K562 (cell line): Measurements from ENCODE around the gene ZEB2. TPM values are rescaled to one million over a fixed set of nuclear protein-coding genes. Genes with fewer than 3 reads are reported as not detected.

Experiments
- ATAC-seq: fragments of 200-7000 bp; cut with Tn5 transposase; 3 replicates; pipeline ENCODE4 v1.9.1; 2020; ENCODE audit warnings: moderate library complexity
- BruUV-seq: library from RNA; stranded (reverse); fragments of 400-500 nt; replicated peaks from 2 replicates; lab custom pipeline; 2021; lab: Mats Ljungman, UMichigan
- CTCF ChIA-PET: fragments of 300-600 bp; formaldehyde crosslinking; extraction: SDS; loops from one replicate; lab custom pipeline; 2021; ENCODE audit warnings: low intra/inter-chr PET ratio; lab: Yijun Ruan, JAX
- POLR2A ChIA-PET: fragments of 300-600, 350-650 bp; sonication (Branson Sonifier 250); formaldehyde crosslinking; extraction: SDS; loops from one replicate; lab custom pipeline; 2021; ENCODE audit warnings: antibody characterized with exemption, inconsistent platforms; lab: Yijun Ruan, JAX
- DNase-seq, 4 experiments: peaks; one replicate each; pipeline versions ENCODE4 v3.0.0 to v3.0.0-alpha.2; 2011 to 2018; ENCODE audit warnings: low spot score in 3 of 4, mixed read lengths in 3 of 4; ENCODE audit errors: extremely low read depth in 1 of 4
- FAIRE-seq: peaks from 2 replicates; lab custom pipeline; 2011; peaks lifted over from hg19 to GRCh38; lab: Jason Lieb, UNC
- H2AFZ ChIP-seq: 2 replicates; pipeline ENCODE4 v1.6.0; 2011; ENCODE audit warnings: low read depth, low read length, control low read depth, inconsistent platforms
- H3K27ac ChIP-seq: fragments of 200-600 bp; 3 replicates; pipeline ENCODE4 v1.8.0; 2011; ENCODE audit warnings: low read depth, mild to moderate bottlenecking, control low read depth, inconsistent platforms, low read length, moderate library complexity, mixed read lengths; ENCODE audit errors: extremely low read depth
- H3K27me3 ChIP-seq, 2 experiments: fragments of 300-600 bp in 1 of 2; 2 replicates in 1 of 2; 3 replicates in 1 of 2; pipeline versions ENCODE4 v1.6.0 to v1.8.0; 2011; ENCODE audit warnings: inconsistent platforms in 2 of 2, low read length in 2 of 2, mild to moderate bottlenecking in 1 of 2, mixed read lengths in 1 of 2, moderate library complexity in 1 of 2; ENCODE audit not compliant: control insufficient read depth in 2 of 2, insufficient read depth in 2 of 2
- H3K36me3 ChIP-seq: fragments of 300-600 bp; 3 replicates; pipeline ENCODE4 v1.8.0; 2011; ENCODE audit warnings: mild to moderate bottlenecking, low read length, inconsistent platforms; ENCODE audit not compliant: control insufficient read depth, insufficient read depth
- H3K4me1 ChIP-seq, 2 experiments: fragments of 200-600 bp in 1 of 2; replicated peaks in 1 of 2; 2 replicates in 1 of 2; 3 replicates in 1 of 2; pipeline versions ENCODE4 v1.5.1 to v1.8.0; 2011; ENCODE audit warnings: inconsistent platforms in 2 of 2, low read length in 2 of 2, mild to moderate bottlenecking in 1 of 2, mixed read lengths in 1 of 2, moderate library complexity in 1 of 2; ENCODE audit not compliant: control insufficient read depth in 2 of 2, insufficient read depth in 2 of 2
- H3K4me2 ChIP-seq: 2 replicates; pipeline ENCODE4 v1.6.1; 2011; ENCODE audit warnings: low read length, control low read depth, inconsistent platforms, mixed read lengths; ENCODE audit not compliant: insufficient read depth
- H3K4me3 ChIP-seq: fragments of 200-600 bp; sonication (generic), shearing (Covaris generic); 2 replicates; pipeline ENCODE4 v1.5.1; 2016; ENCODE audit warnings: control low read depth, inconsistent platforms
- H3K79me2 ChIP-seq: fragments of 200-600 bp; 3 replicates; pipeline ENCODE4 v1.8.0; 2011; ENCODE audit warnings: low read length, inconsistent platforms; ENCODE audit not compliant: control insufficient read depth, insufficient read depth
- H3K9ac ChIP-seq, 2 experiments: 2 replicates each; pipeline versions ENCODE4 v1.6.0 to v1.6.1; 2011; ENCODE audit warnings: low read depth in 2 of 2, low read length in 2 of 2, control low read depth in 1 of 2, inconsistent platforms in 1 of 2, mild to moderate bottlenecking in 1 of 2, mixed read lengths in 1 of 2; ENCODE audit not compliant: insufficient read depth in 1 of 2
- H3K9me1 ChIP-seq: one replicate; pipeline ENCODE4 v1.6.0; 2011; ENCODE audit warnings: inconsistent platforms, mild to moderate bottlenecking, low read length, moderate library complexity; ENCODE audit not compliant: control insufficient read depth, insufficient read depth
- H3K9me3 ChIP-seq: replicated peaks from 2 replicates; pipeline ENCODE4 v1.5.1; 2011; ENCODE audit warnings: low read depth, low read length, inconsistent platforms; ENCODE audit not compliant: control insufficient read depth, insufficient read depth
- H4K20me1 ChIP-seq: replicated peaks from 2 replicates; pipeline ENCODE4 v1.6.1; 2011; ENCODE audit warnings: low read length, inconsistent platforms, mixed read lengths; ENCODE audit not compliant: control insufficient read depth, insufficient read depth
- C11orf30 ChIP-seq: fragments of 450-650 bp; IDR thresholded peaks from 2 replicates; pipeline ENCODE4 v1.6.1; 2016; ENCODE audit warnings: low read depth, mild to moderate bottlenecking
- CBFA2T3 ChIP-seq: fragments of 450-650 bp; IDR thresholded peaks from 2 replicates; pipeline ENCODE4 v1.6.1; 2017
- NUFIP1 ChIP-seq: fragments of 450-650 bp; IDR thresholded peaks from 2 replicates; pipeline ENCODE4 v1.6.1; 2018; ENCODE audit not compliant: partially characterized antibody
- TOE1 ChIP-seq, 2 experiments: fragments of 450-650 bp in 1 of 2; sonication (generic) in 1 of 2; formaldehyde crosslinking in 1 of 2; IDR thresholded peaks; 2 replicates each; pipeline versions ENCODE4 v1.7.1 to v1.8.0; 2016 to 2022; ENCODE audit warnings: borderline replicate concordance in 2 of 2, mild to moderate bottlenecking in 2 of 2, antibody characterized with exemption in 1 of 2, inconsistent platforms in 1 of 2, low read depth in 1 of 2, missing genetic modification reagents in 1 of 2, moderate library complexity in 1 of 2
- ZBTB33 ChIP-seq: sonication (generic); formaldehyde crosslinking; IDR thresholded peaks from 2 replicates; pipeline ENCODE4 v1.8.1; 2023; ENCODE audit warnings: mild to moderate bottlenecking, missing genetic modification reagents
- ZNF316 ChIP-seq: fragments of 450-650 bp; IDR thresholded peaks from 2 replicates; pipeline ENCODE4 v1.6.1; 2016
- ZNF445 ChIP-seq: fragments of 250-450 bp; sonication (Bioruptor Pico); IDR thresholded peaks from 2 replicates; pipeline ENCODE4 v1.4.0; 2020; ENCODE audit warnings: low read depth, mild to moderate bottlenecking, moderate library complexity
- ZNF592 ChIP-seq: fragments of 450-650 bp; IDR thresholded peaks from 2 replicates; pipeline ENCODE4 v1.6.1; 2017; ENCODE audit warnings: antibody characterized with exemption, mild to moderate bottlenecking
- WGBS: fragments of 100-300 bp; shearing (Covaris generic); methylation state at CpG from one replicate; pipeline ENCODE4 v1.1.6; 2016; ENCODE audit warnings: low coverage, mixed read lengths; ENCODE audit not compliant: insufficient coverage; ENCODE audit errors: missing lambda C conversion rate; 5-methylcytosine and 5-hydroxymethylcytosine counted together
- in situ Hi-C: fragments of 300-500 bp; cut with MboI; formaldehyde crosslinking; loops from 4 replicates; pipeline ENCODE4 v1.15.0; 2018; ENCODE audit warnings: inconsistent platforms, mixed read lengths
- intact Hi-C: fragments of 100-400 bp; cut with micrococcal nuclease; formaldehyde crosslinking; loops from 2 replicates; pipeline ENCODE4 v1.14.2; 2022
- polyA plus RNA-seq, 8 experiments: library from polyadenylated mRNA; depleted of rRNA in 4 of 8; stranded (reverse) in 5 of 8; unstranded in 3 of 8; fragments of >200 nt; fragmentation: Nextera tagmentation in 2 of 8; fragmentation: Illumina TruSeq in 1 of 8; extraction: Ambion mirVana in 2 of 8; extraction: Trizol in 1 of 8; gene quantifications; 2 replicates each; pipeline versions ENCODE4 v1.2.1 to v1.2.3, GENCODE V29; 2011 to 2014; ENCODE audit warnings: inconsistent platforms in 1 of 8, missing spikeins in 1 of 8
- total RNA-seq, 7 experiments: library from RNA; depleted of rRNA in 6 of 7; stranded (reverse); fragments of >200 nt in 6 of 7; fragmentation: Illumina TruSeq in 2 of 7; extraction: Trizol in 2 of 7; gene quantifications; 2 replicates each; pipeline versions ENCODE4 v1.2.1 to v1.2.3, GENCODE V29; 2011 to 2021; ENCODE audit warnings: low replicate concordance in 1 of 7

Gene ZEB2
- total and polyA plus RNA-seq, 9 of the 15 experiments (the other 6 are each of a cell fraction or from before 2014, with no cell fraction given) = 15.1 to 113 (median 72.3) TPM

- 70% methylated on average over 10 of the region's 10 CpGs for WGBS
Measured at GRCh38 chr2:144489315-144489916, 30.5 kb downstream of the ZEB2 start.

More at GRCh38 chr2:144489315-144489916, 30.5 kb downstream of the ZEB2 start:
- H3K4me1 ChIP-seq = peaks cover 4 to 17% of the 10 kb centered on the region in 2 experiments; a peak in 4 of 5 replicates
- POLR2A ChIA-PET = no interaction called here
- no peak for ATAC-seq
- BruUV-seq = no TSS peak
- peak; percentile 56 for FAIRE-seq
- H3K4me2 ChIP-seq = no peak overlapping the region
- CTCF ChIA-PET = no interaction called here
- TF ChIP-seq NUFIP1 = no peak
- TF ChIP-seq ZNF316 = peak; percentile 54
- no peak for TF ChIP-seq TOE1 (IDR thresholded peaks at IDR 0.05; ENCODE audit: borderline replicate concordance)
- no peak for TF ChIP-seq TOE1 (CRISPR knock-in tag; IDR thresholded peaks at IDR 0.05; ENCODE audit: borderline replicate concordance, low read depth)
- no peak for TF ChIP-seq ZNF592
- TF ChIP-seq ZNF445 (CRISPR knock-in tag) = no peak
- 0 out of 2 replicates have a peak, but pooled peaks have one; percentile 10 for TF ChIP-seq CBFA2T3
- TF ChIP-seq C11orf30 = peak; percentile 63
- no peak for TF ChIP-seq ZBTB33 (CRISPR knock-in tag)
- peaks cover 93% of the 10 kb centered on the region for H3K36me3 ChIP-seq
- H3K27ac ChIP-seq = peak overlapping the region; percentile 12; the same call in 1 of the 3 replicates
- DNase-seq = no peak
- intact Hi-C loops = no loop called here
- peaks cover 18% of the 10 kb centered on the region for H4K20me1 ChIP-seq
- peaks cover 98% of the 10 kb centered on the region for H3K79me2 ChIP-seq
- peaks cover 2% of the 10 kb centered on the region for H3K9me1 ChIP-seq
- in situ Hi-C loops = no loop called here
- H3K27me3 ChIP-seq = no peaks in the 10 kb centered on the region
- no peaks in the 10 kb centered on the region for H3K9me3 ChIP-seq
- H3K9ac ChIP-seq = no peak overlapping the region
- H2AFZ ChIP-seq = no peak overlapping the region
- no peak overlapping the region for H3K4me3 ChIP-seq
